Kidney (tissue), 14 donors: ENCODE results near the gene SLC25A21. TPM values are rescaled to one million over a fixed set of nuclear protein-coding genes. Genes with fewer than 3 reads are reported as not detected.

Experiments
- DNase-seq, 5 donors: peaks; one replicate each; pipeline ENCODE4 v3.0.0-alpha.2; 2013 to 2020
- FAIRE-seq: peaks from 2 replicates; lab custom pipeline; 2012; peaks lifted over from hg19 to GRCh38; lab: Jason Lieb, UNC
- H3K27ac ChIP-seq, 2 donors: one replicate each; pipeline ENCODE4 v1.7.0; 2013; ENCODE audit warnings: low read depth in 2 of 2, low read length in 2 of 2, inconsistent platforms in 1 of 2
- H3K27me3 ChIP-seq: one replicate; pipeline ENCODE4 v1.7.1; 2013; ENCODE audit warnings: low read length, inconsistent platforms; ENCODE audit not compliant: control insufficient read depth, insufficient read depth
- H3K36me3 ChIP-seq, 3 donors: one replicate each; pipeline versions ENCODE4 v1.7.0 to v1.7.1; 2013; ENCODE audit warnings: low read length in 3 of 3, control low read depth in 1 of 3, inconsistent platforms in 1 of 3; ENCODE audit not compliant: insufficient read depth in 3 of 3, control insufficient read depth in 2 of 3
- H3K4me1 ChIP-seq, 3 donors: one replicate each; pipeline versions ENCODE4 v1.7.0 to v1.7.1; 2013; ENCODE audit warnings: low read length in 3 of 3, inconsistent platforms in 1 of 3, low read depth in 1 of 3; ENCODE audit not compliant: control insufficient read depth in 2 of 3, insufficient read depth in 2 of 3
- H3K4me3 ChIP-seq, 3 donors: one replicate each; pipeline versions ENCODE4 v1.7.0 to v1.8.1; 2013; ENCODE audit warnings: low read length in 3 of 3, control low read depth in 1 of 3, inconsistent platforms in 1 of 3
- H3K9ac ChIP-seq, 3 donors: one replicate each; pipeline versions ENCODE4 v1.7.0 to v1.7.1; 2013; ENCODE audit warnings: low read length in 3 of 3, control low read depth in 1 of 3, inconsistent platforms in 1 of 3
- H3K9me3 ChIP-seq, 3 donors: one replicate each; pipeline versions ENCODE4 v1.7.0 to v1.7.1; 2013; ENCODE audit warnings: low read length in 3 of 3, control low read depth in 1 of 3, inconsistent platforms in 1 of 3; ENCODE audit not compliant: control insufficient read depth in 2 of 3, insufficient read depth in 1 of 3
- intact Hi-C: fragments of 100-400 bp; cut with DNase I; formaldehyde crosslinking; loops from one replicate; pipeline ENCODE4 v1.11.1; 2022
- polyA plus RNA-seq: library from polyadenylated mRNA; stranded (reverse); fragments of 350-450 nt; fragmentation: Illumina TruSeq; extraction: RNeasy Lipid Tissue Mini Kit (QIAGEN cat#74804); gene quantifications from one replicate; pipeline ENCODE4 v1.2.3, GENCODE V29; 2014; ENCODE audit warnings: low read depth, low replicate concordance; ENCODE audit not compliant: insufficient read depth
- total RNA-seq: library from RNA; stranded (reverse); fragmentation: NEBNext Ultra II Directional; extraction: Animal tissue kit (Norgen Biotek cat#: 25700); gene quantifications from one replicate; pipeline ENCODE4 v1.2.1, GENCODE V29; 2021
- TF ChIP-seq, protein P1 (sequence below): IDR thresholded peaks from 3 replicates; pipeline ENCODE4 v1.5.1; 2012; ENCODE audit warnings: mild to moderate bottlenecking, moderate library complexity, borderline replicate concordance; ENCODE audit not compliant: insufficient read depth; ENCODE audit errors: extremely low read depth
- donor health status: control.
- donor health status: control.
- donor health status: control.
- donor health status: control.
- donor health status: control.
- donor health status: DM: yes; HTN: yes; CAD: no.
- donor health status: Normal renal cell carcinoma (clear cell type).

Gene SLC25A21
- total and polyA plus RNA-seq, 2 donors from 2014 or later = 1.3 to 1.4 TPM

DNA sequence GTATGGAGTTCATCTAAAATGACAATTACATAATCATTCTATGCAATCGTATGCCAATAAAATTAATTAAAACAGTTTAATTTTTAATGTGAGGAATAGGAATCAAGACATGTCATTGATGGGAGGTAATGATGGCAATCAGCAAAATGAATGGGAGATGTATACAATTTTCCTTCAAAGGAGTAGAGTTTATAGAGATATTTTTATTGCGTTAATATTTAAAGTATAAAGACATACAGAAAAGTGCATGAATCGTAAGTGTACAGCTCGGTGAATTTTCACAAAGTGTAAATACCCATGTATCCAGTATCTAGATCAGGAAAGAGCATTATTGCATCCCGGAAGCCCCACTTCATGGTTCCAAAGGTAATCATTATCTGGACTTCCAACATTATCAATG, 26.5 kb upstream of the SLC25A21 start:
- FAIRE-seq = no peak
- no peak overlapping the region for H3K27ac ChIP-seq
- no peak for DNase-seq
- H3K9me3 ChIP-seq = no peaks in the 10 kb centered on the region
- TF ChIP-seq, protein P1, sequence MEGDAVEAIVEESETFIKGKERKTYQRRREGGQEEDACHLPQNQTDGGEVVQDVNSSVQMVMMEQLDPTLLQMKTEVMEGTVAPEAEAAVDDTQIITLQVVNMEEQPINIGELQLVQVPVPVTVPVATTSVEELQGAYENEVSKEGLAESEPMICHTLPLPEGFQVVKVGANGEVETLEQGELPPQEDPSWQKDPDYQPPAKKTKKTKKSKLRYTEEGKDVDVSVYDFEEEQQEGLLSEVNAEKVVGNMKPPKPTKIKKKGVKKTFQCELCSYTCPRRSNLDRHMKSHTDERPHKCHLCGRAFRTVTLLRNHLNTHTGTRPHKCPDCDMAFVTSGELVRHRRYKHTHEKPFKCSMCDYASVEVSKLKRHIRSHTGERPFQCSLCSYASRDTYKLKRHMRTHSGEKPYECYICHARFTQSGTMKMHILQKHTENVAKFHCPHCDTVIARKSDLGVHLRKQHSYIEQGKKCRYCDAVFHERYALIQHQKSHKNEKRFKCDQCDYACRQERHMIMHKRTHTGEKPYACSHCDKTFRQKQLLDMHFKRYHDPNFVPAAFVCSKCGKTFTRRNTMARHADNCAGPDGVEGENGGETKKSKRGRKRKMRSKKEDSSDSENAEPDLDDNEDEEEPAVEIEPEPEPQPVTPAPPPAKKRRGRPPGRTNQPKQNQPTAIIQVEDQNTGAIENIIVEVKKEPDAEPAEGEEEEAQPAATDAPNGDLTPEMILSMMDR = no peak
- intact Hi-C loops = no loop called here
- H3K27me3 ChIP-seq = no peaks in the 10 kb centered on the region
- peak overlapping the region in 1 of 3 donors; percentile 75 for H3K9ac ChIP-seq
- H3K36me3 ChIP-seq = no peaks in the 10 kb centered on the region
- peak overlapping the region in 2 of 3 donors; percentile 95 to 98 for H3K4me3 ChIP-seq
- H3K4me1 ChIP-seq = peaks cover 0 to 4% (median 0%) of the 10 kb centered on the region in 3 donors

DNA sequence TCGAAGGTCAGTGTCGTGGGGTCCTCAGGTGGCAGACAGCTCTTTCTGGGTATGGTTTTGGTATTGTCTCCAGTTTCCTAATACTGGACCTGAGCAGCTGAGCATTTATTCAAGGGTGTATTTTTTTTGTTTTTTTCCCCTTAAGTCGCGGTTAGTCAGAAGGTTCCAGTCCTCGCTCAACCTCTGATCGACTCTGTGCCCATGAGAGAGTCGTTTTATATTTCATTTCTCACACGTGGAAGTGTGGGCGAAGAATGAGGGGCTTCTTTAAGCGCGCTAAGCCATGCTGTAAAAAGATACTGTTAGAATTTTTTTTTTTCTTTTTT, 25.8 kb upstream of the SLC25A21 start:
- FAIRE-seq (no peak), DNase-seq (no peak)
- no peaks in the 10 kb centered on the region for H3K36me3 ChIP-seq
- peak overlapping the region; percentile 95 to 98 (median 97) for H3K4me3 ChIP-seq
- peak overlapping the region; percentile 84 to 94 for H3K27ac ChIP-seq
- H3K27me3 ChIP-seq = no peaks in the 10 kb centered on the region
- TF ChIP-seq, protein P1 = no peak
- no peaks in the 10 kb centered on the region for H3K9me3 ChIP-seq
- peaks cover 0 to 4% (median 0%) of the 10 kb centered on the region in 3 donors for H3K4me1 ChIP-seq
- intact Hi-C loops = no loop called here
- peak overlapping the region; percentile 71 to 75 (median 74) for H3K9ac ChIP-seq

DNA sequence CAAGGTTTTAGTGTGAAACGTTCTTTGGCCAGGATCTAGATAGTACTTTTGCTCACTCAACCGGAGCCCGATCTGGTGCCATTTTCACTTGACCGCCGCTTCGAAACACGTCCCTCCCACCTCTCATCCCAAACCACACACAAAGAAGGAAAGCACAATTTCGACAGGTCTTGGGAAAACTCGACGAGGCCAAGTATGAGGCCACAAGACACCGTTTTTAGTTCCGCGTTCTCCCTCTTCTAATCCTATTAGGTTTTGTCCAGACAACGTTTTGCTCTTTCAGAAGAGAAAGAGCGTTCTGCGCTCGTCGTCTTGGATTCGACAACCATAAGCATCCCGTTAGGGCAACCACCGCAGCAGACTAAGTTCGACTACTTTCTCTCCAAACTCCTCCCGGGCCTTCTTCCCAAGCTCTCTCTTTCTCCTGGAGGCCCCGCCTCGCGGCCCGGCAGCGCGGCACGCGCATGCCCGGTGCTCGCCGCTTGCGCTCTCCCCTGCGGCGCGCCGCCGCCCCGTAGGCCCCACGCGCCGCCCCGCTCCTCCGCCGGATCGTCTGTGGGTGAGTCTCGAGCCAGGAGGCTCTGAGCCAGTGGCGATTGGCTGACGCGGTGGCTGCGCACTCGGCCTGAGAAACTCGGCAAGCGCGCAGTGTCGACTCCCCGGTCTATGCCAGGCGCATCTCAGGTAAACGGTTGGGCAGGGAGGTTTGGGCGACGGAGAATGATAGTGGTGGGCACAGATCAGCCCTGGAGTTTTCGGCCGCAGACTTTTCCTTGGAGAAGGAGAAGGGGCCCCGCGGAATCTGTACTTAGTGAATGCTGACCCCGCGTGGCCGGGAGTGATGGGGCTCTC, 25.2 kb upstream of the SLC25A21 start, which contains the start of gene MIPOL1:
Gene MIPOL1, plus strand, starts transcription at position 517 of the 852 bp plus-strand sequence. CDS start 49,952 bp downstream, outside the sequence.
- H3K27ac ChIP-seq = peak within 1 kb of the TSS; percentile 84 to 94
- H3K9ac ChIP-seq = peak within 1 kb of the TSS; percentile 87 to 95 (median 91)
- no peaks in the 10 kb centered on the region for H3K9me3 ChIP-seq
- H3K36me3 ChIP-seq = no peaks in the 10 kb centered on the region
- DNase-seq = peak; percentile 87 to 95 (median 93)
- TF ChIP-seq, protein P1 = peak; percentile 10
- no peaks in the 10 kb centered on the region for H3K27me3 ChIP-seq
- intact Hi-C loops = no loop called here
- FAIRE-seq = no peak
- H3K4me3 ChIP-seq = peak within 1 kb of the TSS; percentile 95 to 98 (median 97)
- H3K4me1 ChIP-seq = peaks cover 0 to 4% (median 0%) of the 10 kb centered on the region in 3 donors
